Ascending aorta (tissue), 2 donors: ENCODE measurements around the gene CAMSAP1. TPM values are rescaled to one million over a fixed set of nuclear protein-coding genes. Genes with fewer than 3 reads are reported as not detected.

ENCODE experiments used
- DNase-seq, 2 donors: peaks; one replicate each; pipeline ENCODE4 v3.0.0-alpha.2; 2019; ENCODE audit warnings: low spot score in 2 of 2
- H3K27ac ChIP-seq, 2 donors: fragments of 200-600 bp; sonication (generic); one replicate each; pipeline ENCODE4 v1.5.1; 2016 to 2017; ENCODE audit warnings: mild to moderate bottlenecking in 1 of 2
- H3K27me3 ChIP-seq: fragments of 200-600 bp; sonication (generic); one replicate; pipeline ENCODE4 v1.5.1; 2017
- H3K36me3 ChIP-seq, 2 donors: fragments of 200-600 bp; sonication (generic); one replicate each; pipeline ENCODE4 v1.5.1; 2016
- H3K4me1 ChIP-seq, 2 donors: fragments of 200-600 bp; sonication (generic); one replicate each; pipeline ENCODE4 v1.5.1; 2016 to 2017; ENCODE audit warnings: mild to moderate bottlenecking in 1 of 2
- H3K4me3 ChIP-seq, 2 donors: fragments of 200-600 bp; sonication (generic); one replicate each; pipeline ENCODE4 v1.5.1; 2016 to 2017; ENCODE audit warnings: mild to moderate bottlenecking in 1 of 2
- H3K9me3 ChIP-seq, 2 donors: fragments of 200-600 bp; sonication (generic); one replicate each; pipeline ENCODE4 v1.5.1; 2016
- intact Hi-C: fragments of 100-400 bp; cut with DNase I; formaldehyde crosslinking; loops from one replicate; pipeline ENCODE4 v1.15.1; 2023
- total RNA-seq: library from RNA; depleted of rRNA; stranded (reverse); fragments of >200 nt; gene quantifications from one replicate; pipeline ENCODE4 v1.1.0, GENCODE V29; 2016
- TF ChIP-seq, protein P1 (sequence below), 3 experiments: fragments of 200-600 bp in 2 of 3; fragments of 450-650 bp in 1 of 3; sonication (generic) in 2 of 3; IDR thresholded peaks; one replicate each; pipeline ENCODE4 v1.5.1; 2016 to 2019; ENCODE audit warnings: antibody characterized with exemption in 3 of 3, mild to moderate bottlenecking in 1 of 3, moderate library complexity in 1 of 3

The CAMSAP1 gene
- total RNA-seq, 1 donor from 2014 or later, result 10.1 TPM

DNA sequence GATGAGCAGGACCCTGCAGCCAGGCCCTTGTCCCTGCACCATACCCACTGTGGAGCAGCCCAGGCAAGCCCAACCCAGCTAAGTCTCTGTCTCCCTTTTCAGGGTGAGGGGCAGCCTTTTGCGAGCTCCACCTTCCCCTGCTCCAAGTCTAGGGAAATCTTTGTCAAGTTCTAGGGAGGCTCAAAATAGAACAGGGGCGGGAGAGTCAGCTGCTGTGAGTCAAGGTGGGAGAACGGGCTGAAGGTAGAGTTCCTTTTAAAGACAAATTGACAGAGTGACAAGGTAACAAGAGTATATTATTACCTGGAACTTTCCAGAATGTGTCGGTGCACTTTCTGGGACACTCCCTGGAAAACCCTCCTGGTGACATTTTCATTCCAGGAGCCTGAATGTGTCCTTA is 140.6 kb downstream of the CAMSAP1 start:
- no peak overlapping the region for H3K4me3 ChIP-seq
- H3K9me3 ChIP-seq, result peaks cover 9 to 19% of the 10 kb centered on the region in 2 donors
- TF ChIP-seq, protein P1, sequence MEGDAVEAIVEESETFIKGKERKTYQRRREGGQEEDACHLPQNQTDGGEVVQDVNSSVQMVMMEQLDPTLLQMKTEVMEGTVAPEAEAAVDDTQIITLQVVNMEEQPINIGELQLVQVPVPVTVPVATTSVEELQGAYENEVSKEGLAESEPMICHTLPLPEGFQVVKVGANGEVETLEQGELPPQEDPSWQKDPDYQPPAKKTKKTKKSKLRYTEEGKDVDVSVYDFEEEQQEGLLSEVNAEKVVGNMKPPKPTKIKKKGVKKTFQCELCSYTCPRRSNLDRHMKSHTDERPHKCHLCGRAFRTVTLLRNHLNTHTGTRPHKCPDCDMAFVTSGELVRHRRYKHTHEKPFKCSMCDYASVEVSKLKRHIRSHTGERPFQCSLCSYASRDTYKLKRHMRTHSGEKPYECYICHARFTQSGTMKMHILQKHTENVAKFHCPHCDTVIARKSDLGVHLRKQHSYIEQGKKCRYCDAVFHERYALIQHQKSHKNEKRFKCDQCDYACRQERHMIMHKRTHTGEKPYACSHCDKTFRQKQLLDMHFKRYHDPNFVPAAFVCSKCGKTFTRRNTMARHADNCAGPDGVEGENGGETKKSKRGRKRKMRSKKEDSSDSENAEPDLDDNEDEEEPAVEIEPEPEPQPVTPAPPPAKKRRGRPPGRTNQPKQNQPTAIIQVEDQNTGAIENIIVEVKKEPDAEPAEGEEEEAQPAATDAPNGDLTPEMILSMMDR (IDR thresholded peaks at IDR 0.05), result no peak
- intact Hi-C loops, result no loop called here
- no peaks in the 10 kb centered on the region for H3K4me1 ChIP-seq
- H3K36me3 ChIP-seq, result no peaks in the 10 kb centered on the region
- H3K27me3 ChIP-seq, result no peaks in the 10 kb centered on the region
- H3K27ac ChIP-seq, result no peak overlapping the region
- no peak for DNase-seq

DNA sequence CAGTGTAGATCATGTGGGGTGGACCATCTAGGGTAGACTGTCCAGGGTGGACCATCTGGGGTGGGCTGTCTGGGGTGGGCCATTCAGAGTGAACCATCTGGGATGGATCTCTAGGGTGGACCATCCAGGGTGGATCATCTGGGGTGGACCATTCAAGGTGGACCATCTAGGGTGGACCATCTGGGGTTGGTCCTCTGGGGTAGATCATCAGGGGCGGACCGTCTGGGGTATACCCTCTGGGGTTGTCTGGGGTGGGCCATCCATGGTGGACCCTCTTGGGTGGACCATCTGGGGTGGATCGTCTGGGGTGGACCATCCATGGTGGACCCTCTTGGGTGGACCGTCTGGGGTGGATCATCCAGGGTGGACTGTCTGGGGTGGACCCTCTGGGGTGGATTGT is 141.1 kb downstream of the CAMSAP1 start:
- Histone ChIP-seq H3K36me3 (no peaks in the 10 kb centered on the region), H3K9me3 (peaks cover 9 to 19% of the 10 kb centered on the region in 2 donors), H3K4me3 (no peak overlapping the region), H3K4me1 (no peaks in the 10 kb centered on the region), H3K27ac (no peak overlapping the region), H3K27me3 (no peaks in the 10 kb centered on the region)
- DNase-seq, result no peak
- intact Hi-C loops, result no loop called here
- TF ChIP-seq, protein P1 (IDR thresholded peaks at IDR 0.05), result no peak

DNA sequence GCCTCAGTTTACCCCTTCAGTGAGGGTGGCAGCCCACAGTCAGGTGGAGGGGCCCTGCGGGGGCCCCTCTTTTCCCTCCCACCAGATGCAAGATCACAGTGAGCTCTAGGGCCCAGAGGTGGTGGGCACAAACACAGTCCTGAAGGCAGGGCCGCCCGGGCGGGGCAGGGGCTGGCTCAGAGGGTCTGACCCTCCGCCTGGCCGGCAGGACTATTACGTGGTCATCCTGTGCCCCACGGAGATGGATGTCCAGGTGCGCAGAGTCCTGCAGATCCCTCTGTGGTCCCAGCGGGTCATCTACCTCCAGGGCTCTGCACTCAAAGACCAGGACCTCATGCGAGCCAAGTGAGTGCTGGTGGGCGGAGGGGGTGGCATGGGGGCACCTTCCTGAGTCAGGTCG is 141.9 kb downstream of the CAMSAP1 start:
- TF ChIP-seq, protein P1 (IDR thresholded peaks at IDR 0.05), result no peak
- no peak for DNase-seq
- Histone ChIP-seq H3K4me1 (no peaks in the 10 kb centered on the region), H3K36me3 (no peaks in the 10 kb centered on the region), H3K27me3 (no peaks in the 10 kb centered on the region), H3K27ac (no peak overlapping the region), H3K4me3 (no peak overlapping the region), H3K9me3 (peaks cover 9 to 19% of the 10 kb centered on the region in 2 donors)
- intact Hi-C loops, result no loop called here

DNA sequence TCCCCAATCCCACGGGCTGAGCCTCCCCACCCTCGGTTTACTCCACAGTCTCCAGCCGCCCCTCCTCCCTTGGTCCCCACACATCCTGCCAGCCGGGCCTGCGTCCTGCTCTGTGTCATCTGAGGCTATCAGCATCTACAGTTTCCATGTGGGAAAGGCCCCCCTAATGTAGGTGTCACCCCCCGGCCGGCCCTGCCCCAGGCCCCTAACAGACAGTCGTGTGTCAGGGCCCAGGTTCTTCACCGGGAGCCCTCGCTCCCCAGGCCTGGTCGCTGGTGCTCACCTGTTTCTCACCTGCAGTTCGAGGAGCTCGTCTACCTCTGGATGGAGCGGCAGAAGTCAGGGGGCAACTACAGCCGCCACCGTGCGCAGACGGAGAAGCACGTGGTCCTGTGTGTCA is 142.6 kb downstream of the CAMSAP1 start:
- Histone ChIP-seq H3K36me3 (no peaks in the 10 kb centered on the region), H3K4me3 (no peak overlapping the region), H3K27me3 (no peaks in the 10 kb centered on the region), H3K4me1 (no peaks in the 10 kb centered on the region), H3K27ac (no peak overlapping the region), H3K9me3 (peaks cover 9 to 19% of the 10 kb centered on the region in 2 donors)
- no peak for DNase-seq
- TF ChIP-seq, protein P1 (IDR thresholded peaks at IDR 0.05), result no peak
- intact Hi-C loops, result no loop called here

DNA sequence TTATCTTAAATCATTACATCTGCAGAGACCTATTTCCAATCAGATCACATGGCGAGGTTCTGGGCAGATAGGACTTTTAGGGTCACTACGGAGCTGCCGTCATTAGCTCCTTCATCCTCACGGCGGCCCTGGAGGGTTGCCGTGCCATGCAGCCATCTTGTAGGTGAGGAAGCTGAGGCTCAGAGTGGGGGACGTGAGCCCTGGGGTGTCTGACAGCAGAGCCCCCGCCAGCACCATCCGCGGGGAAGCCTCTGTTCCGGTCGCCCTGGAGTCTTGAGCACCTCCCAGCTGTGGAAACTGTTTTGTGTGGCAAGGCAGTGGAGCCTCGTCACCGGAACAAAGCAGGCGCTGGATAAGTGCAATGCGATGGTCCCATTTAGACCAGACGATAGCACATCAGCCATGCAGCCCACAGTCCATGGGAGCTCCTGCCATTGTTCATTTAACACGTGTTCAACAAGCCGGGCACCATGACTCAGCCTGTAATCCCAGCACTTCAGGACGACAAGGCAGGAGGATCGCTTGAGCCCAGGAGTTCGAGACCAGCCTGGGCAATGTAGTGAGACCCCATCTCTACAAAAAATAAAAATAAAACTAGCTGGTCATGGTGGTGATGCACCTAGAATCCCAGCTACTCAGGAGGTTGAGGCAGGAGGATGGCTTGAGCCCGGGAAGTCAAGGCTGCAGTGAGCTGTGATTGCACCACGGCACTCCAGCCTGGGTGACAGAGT is 143.5 kb downstream of the CAMSAP1 start:
- no peaks in the 10 kb centered on the region for H3K27me3 ChIP-seq
- H3K27ac ChIP-seq, result no peak overlapping the region
- DNase-seq, result no peak
- TF ChIP-seq, protein P1 (IDR thresholded peaks at IDR 0.05), result no peak
- peaks cover 9 to 19% of the 10 kb centered on the region in 2 donors for H3K9me3 ChIP-seq
- no peaks in the 10 kb centered on the region for H3K36me3 ChIP-seq
- H3K4me1 ChIP-seq, result no peaks in the 10 kb centered on the region
- H3K4me3 ChIP-seq, result no peak overlapping the region
- intact Hi-C loops, result no loop called here
